ENCODE data around the gene AGBL5. TPM values are rescaled to one million over a fixed set of nuclear protein-coding genes. Genes with fewer than 3 reads are reported as not detected.

The AGBL5 gene
- total and polyA plus RNA-seq, 9 of the 15 experiments (the other 6 are each of a cell fraction or from before 2014, with no cell fraction given) = 3.3 to 52.7 (median 26.2) TPM

- no peak for TF ChIP-seq ZNF740 (CRISPR knock-in tag; IDR thresholded peaks at IDR 0.05)
- no peak for TF ChIP-seq ZNF740 (tag; IDR thresholded peaks at IDR 0.05)
- no peak for TF ChIP-seq ETV1 (tag; conservative IDR thresholded peaks at IDR 0.05; ENCODE audit: low read depth)
- no peak for TF ChIP-seq ILF3 (IDR thresholded peaks at IDR 0.05; ENCODE audit: borderline replicate concordance)
- TF ChIP-seq ZBTB9 (CRISPR knock-in tag; IDR thresholded peaks at IDR 0.05) = no peak
- TF ChIP-seq ZBTB40 (IDR thresholded peaks at IDR 0.05) = peak; percentile 8; the same call in 1 of the 2 replicates
- no peak for TF ChIP-seq ZBTB40 (CRISPR knock-in tag; IDR thresholded peaks at IDR 0.05)
- TF ChIP-seq SPI1 (IDR thresholded peaks at IDR 0.05; ENCODE audit: borderline replicate concordance, low read depth, low read length) = no peak
- peak in 1 of 2 experiments; percentile 40; a peak in 1 of 4 replicates for TF ChIP-seq MLLT1 (IDR thresholded peaks at IDR 0.05)
- no peak for TF ChIP-seq BRD9 (IDR thresholded peaks at IDR 0.05; ENCODE audit: low read depth, partially characterized antibody)
- TF ChIP-seq RAD51 (IDR thresholded peaks at IDR 0.05; ENCODE audit: borderline replicate concordance, low read depth) = no peak
- TF ChIP-seq OTX1 (CRISPR knock-in tag; IDR thresholded peaks at IDR 0.05) = no peak
- no peak for TF ChIP-seq BRD4 (IDR thresholded peaks at IDR 0.05)
- no peak for TF ChIP-seq SIX5 (IDR thresholded peaks at IDR 0.05; ENCODE audit: borderline replicate concordance in 1 of 2, insufficient read depth in 1 of 2, low read depth in 1 of 2, low read length in 2 of 2)
- no peak for TF ChIP-seq ZNF347 (CRISPR knock-in tag; IDR thresholded peaks at IDR 0.05; ENCODE audit: low read depth)
- no peak for TF ChIP-seq NR2C1 (IDR thresholded peaks at IDR 0.05)
- no peak for TF ChIP-seq NR2C1 (tag; IDR thresholded peaks at IDR 0.05)
Measured at GRCh38 chr2:27076323-27076722, 24.9 kb downstream of the AGBL5 start (continued).
